ENCODE measurements around the gene DDIT3. TPM values are rescaled to one million over a fixed set of nuclear protein-coding genes. Genes with fewer than 3 reads are reported as not detected.
"Not testable (repeated sequence)": the region's sequence is repeated elsewhere in the genome, so short reads cannot be mapped to it uniquely, and the experiment has no call there.

Gene DDIT3
- total RNA-seq, 2 experiments from 2014 or later, result 9.6 to 9.8 TPM

- ChIA-PET POLR2A (interaction anchor here (0.5 to 0.6 kb wide), 2 partner anchors 11 to 17 kb away, joined by 3 to 4 read pairs; no protein-coding TSS in a partner anchor), CTCF (interaction anchor here (0.7 to 1.4 kb wide), 3 partner anchors 22 to 256 kb away, joined by 3 read pairs; no protein-coding TSS in a partner anchor)
Measured at GRCh38 chr12:57497223-57498131, 22.8 kb downstream of the DDIT3 start.

GRCh38 chr12:57496822-57497221 lies 23.5 kb downstream of the DDIT3 start:
- ChIA-PET CTCF (interaction anchor here (0.7 to 1.4 kb wide), 3 partner anchors 22 to 255 kb away, joined by 3 read pairs; no protein-coding TSS in a partner anchor), POLR2A (interaction anchor here (0.5 kb wide), 1 partner anchor 17 kb away, joined by 3 read pairs; no protein-coding TSS in a partner anchor)

GRCh38 chr12:57495051-57495701 lies 25.1 kb downstream of the DDIT3 start:
- CTCF ChIA-PET, POLR2A ChIA-PET: not testable (repeated sequence)

- POLR2A ChIA-PET, result interaction anchor here (1.0 kb wide), 1 partner anchor 31 kb away, joined by 3 read pairs; the partner anchor contains the start of gene MBD6
Measured at GRCh38 chr12:57491393-57492280, 28.7 kb downstream of the DDIT3 start.

GRCh38 chr12:57490126-57490525 lies 30.2 kb downstream of the DDIT3 start:
- ChIA-PET CTCF (no interaction called here), POLR2A (interaction anchor here (0.9 to 1.8 kb wide), 2 partner anchors 12 to 29 kb away, joined by 3 to 9 read pairs; no protein-coding TSS in a partner anchor)

More at GRCh38 chr12:57491393-57492280, 28.7 kb downstream of the DDIT3 start:
- CTCF ChIA-PET, result interaction anchor here (0.7 to 1.5 kb wide), 2 partner anchors 29 to 111 kb away, joined by 3 read pairs; no protein-coding TSS in a partner anchor

GRCh38 chr12:57489157-57489641 lies 31.1 kb downstream of the DDIT3 start:
- POLR2A ChIA-PET, result interaction anchor here (0.7 to 1.8 kb wide), 3 partner anchors 13 to 35 kb away, joined by 4 to 9 read pairs (median 7); partner anchors contain the start of gene DDIT3
- CTCF ChIA-PET, result interaction anchor here (1.0 to 1.4 kb wide), 4 partner anchors 9 to 29 kb away, joined by 3 to 4 read pairs (median 3); partner anchors contain the start of gene ARHGAP9

- ChIA-PET CTCF (interaction anchor here (1.0 to 1.6 kb wide), 5 partner anchors 8 to 31 kb away, joined by 3 to 4 read pairs (median 3); partner anchors contain the start of genes ARHGAP9 and DDIT3), POLR2A (interaction anchor here (0.7 to 1.8 kb wide), 3 partner anchors 14 to 35 kb away, joined by 4 to 9 read pairs (median 7); partner anchors contain the start of gene DDIT3)
Measured at GRCh38 chr12:57488402-57489156, 31.7 kb downstream of the DDIT3 start.

- CTCF ChIA-PET, result interaction anchor here (0.8 to 1.6 kb wide), 6 partner anchors 8 to 53 kb away, joined by 3 to 5 read pairs (median 4); partner anchors contain the start of genes ARHGAP9, DDIT3 and INHBC
- POLR2A ChIA-PET, result interaction anchor here (1.6 kb wide), 1 partner anchor 32 kb away, joined by 7 read pairs; the partner anchor contains the start of gene DDIT3
Measured at GRCh38 chr12:57487597-57488401, 32.5 kb downstream of the DDIT3 start, which contains the start of gene MARS1. TSS of gene MARS1 (plus strand) at chr12:57488068. CDS start at chr12:57488091, 23 bp downstream.

GRCh38 chr12:57487055-57487596 lies 33.2 kb downstream of the DDIT3 start:
- ChIA-PET POLR2A (interaction anchor here (0.6 to 1.7 kb wide), 2 partner anchors 10 to 11 kb away, joined by 4 to 5 read pairs; no protein-coding TSS in a partner anchor), CTCF (interaction anchor here (0.8 to 1.6 kb wide), 4 partner anchors 10 to 52 kb away, joined by 3 to 6 read pairs (median 4); partner anchors contain the start of genes DDIT3 and INHBC)

GRCh38 chr12:57485695-57486094 lies 34.6 kb downstream of the DDIT3 start:
- CTCF ChIA-PET, result interaction anchor here (1.0 to 1.3 kb wide), 2 partner anchors 9 to 27 kb away, joined by 3 read pairs; partner anchors contain the start of gene GLI1
- POLR2A ChIA-PET, result interaction anchor here (1.7 kb wide), 1 partner anchor 9 kb away, joined by 5 read pairs; no protein-coding TSS in a partner anchor

GRCh38 chr12:57483466-57483865 lies 36.8 kb downstream of the DDIT3 start:
- CTCF ChIA-PET, result no interaction called here
- POLR2A ChIA-PET, result no interaction called here

- ChIA-PET CTCF (interaction anchor here (1.1 to 8.5 kb wide), 2 partner anchors 21 to 29 kb away, joined by 3 to 120 read pairs; partner anchors contain the start of gene GLI1), POLR2A (no interaction called here)
Measured at GRCh38 chr12:57481671-57482070, 38.6 kb downstream of the DDIT3 start.

- CTCF ChIA-PET, result interaction anchor here (1.2 to 8.5 kb wide), 4 partner anchors 9 to 104 kb away, joined by 3 to 120 read pairs (median 6); partner anchors contain the start of gene GLI1
- POLR2A ChIA-PET, result interaction anchor here (1.2 kb wide), 1 partner anchor 40 kb away, joined by 10 read pairs; the partner anchor contains the start of gene DDIT3
Measured at GRCh38 chr12:57479376-57480115, 40.8 kb downstream of the DDIT3 start, which contains the start of gene ARHGAP9. TSS of gene ARHGAP9 (minus strand) at chr12:57479866. CDS start at chr12:57479406, 460 bp downstream.

- ChIA-PET POLR2A (interaction anchor here (0.8 kb wide), 1 partner anchor 42 kb away, joined by 3 read pairs; the partner anchor contains the start of gene DDIT3), CTCF (interaction anchor here (1.2 to 8.5 kb wide), 2 partner anchors 18 to 104 kb away, joined by 5 to 120 read pairs; partner anchors contain the start of gene GLI1)
Measured at GRCh38 chr12:57479043-57479375, 41.3 kb downstream of the DDIT3 start.
